Sigmoid colon (tissue), 4 donors: Measurements from ENCODE around the gene PAK6.

Experiments used
- CTCF ChIP-seq, 4 experiments: fragments of 450-650 bp in 3 of 4; fragments of 200-600 bp in 1 of 4; IDR thresholded peaks; one replicate each; pipeline ENCODE4 v1.5.1; 2016 to 2019; ENCODE audit warnings: antibody characterized with exemption in 4 of 4, mild to moderate bottlenecking in 3 of 4, moderate library complexity in 2 of 4
- EP300 ChIP-seq, 4 donors: sonication (generic); formaldehyde crosslinking; IDR thresholded peaks; one replicate each; pipeline ENCODE4 v1.6.1; 2017; ENCODE audit warnings: antibody characterized with exemption in 4 of 4
- POLR2A ChIP-seq, 2 donors: fragments of 450-650 bp; IDR thresholded peaks; one replicate each; pipeline ENCODE4 v1.6.1; 2016; ENCODE audit warnings: antibody characterized with exemption in 2 of 2, mild to moderate bottlenecking in 2 of 2, moderate library complexity in 2 of 2
- POLR2AphosphoS5 ChIP-seq, 4 donors: sonication (generic); formaldehyde crosslinking; IDR thresholded peaks; one replicate each; pipeline ENCODE4 v1.6.1; 2017; ENCODE audit warnings: antibody characterized with exemption in 4 of 4

GRCh38 chr15:40277471-40277870, 38.6 kb downstream of the PAK6 start:
- TF ChIP-seq CTCF (IDR thresholded peaks at IDR 0.05) (no peak), POLR2AphosphoS5 (IDR thresholded peaks at IDR 0.05) (no peak), POLR2A (IDR thresholded peaks at IDR 0.05) (no peak), EP300 (IDR thresholded peaks at IDR 0.05) (no peak)
